ENCODE measurements around the gene NECTIN2.
"Not testable (repeated sequence)": the region's sequence is repeated elsewhere in the genome, so short reads cannot be mapped to it uniquely, and the experiment has no call there.

Gene NECTIN2

GRCh38 chr19:44850641-44851109, 4.6 kb downstream of the NECTIN2 start:
- DNase-seq (ENCODE audit: low read depth in 4 of 4, low spot score in 1 of 4) = no peak

GRCh38 chr19:44851427-44851826, 5.3 kb downstream of the NECTIN2 start:
- no peak for DNase-seq (ENCODE audit: low read depth in 4 of 4, low spot score in 1 of 4)

- DNase-seq (ENCODE audit: low read depth in 4 of 4, low spot score in 1 of 4) = no peak
Observed at GRCh38 chr19:44855606-44856005, 9.5 kb downstream of the NECTIN2 start.

GRCh38 chr19:44856421-44857083, 10.5 kb downstream of the NECTIN2 start:
- no peak for DNase-seq (ENCODE audit: low read depth in 4 of 4, low spot score in 1 of 4)

DNA sequence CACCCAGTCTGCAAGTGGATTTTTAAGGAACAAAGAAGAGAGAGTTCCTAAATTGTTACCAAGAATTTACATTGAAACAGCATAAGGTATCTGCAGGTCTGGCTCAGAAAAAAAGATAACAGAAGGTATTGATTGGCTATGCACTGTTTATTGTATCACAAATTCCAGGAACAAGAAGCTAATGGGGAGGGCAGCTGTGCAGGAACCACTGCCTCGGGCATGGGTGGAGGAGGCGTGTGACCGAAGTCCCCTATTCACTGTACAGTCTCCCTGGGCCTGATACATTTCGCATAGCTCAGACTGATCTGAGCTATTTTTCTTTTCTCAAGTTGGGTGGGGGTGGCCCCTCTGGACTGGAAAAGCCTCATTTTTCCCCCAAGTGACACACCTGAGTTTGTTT, 11.7 kb downstream of the NECTIN2 start:
- no peak for DNase-seq (ENCODE audit: low read depth in 4 of 4, low spot score in 1 of 4)

GRCh38 chr19:44861576-44861975, 15.5 kb downstream of the NECTIN2 start:
- DNase-seq (ENCODE audit: low read depth in 4 of 4, low spot score in 1 of 4) = not testable (repeated sequence)

DNA sequence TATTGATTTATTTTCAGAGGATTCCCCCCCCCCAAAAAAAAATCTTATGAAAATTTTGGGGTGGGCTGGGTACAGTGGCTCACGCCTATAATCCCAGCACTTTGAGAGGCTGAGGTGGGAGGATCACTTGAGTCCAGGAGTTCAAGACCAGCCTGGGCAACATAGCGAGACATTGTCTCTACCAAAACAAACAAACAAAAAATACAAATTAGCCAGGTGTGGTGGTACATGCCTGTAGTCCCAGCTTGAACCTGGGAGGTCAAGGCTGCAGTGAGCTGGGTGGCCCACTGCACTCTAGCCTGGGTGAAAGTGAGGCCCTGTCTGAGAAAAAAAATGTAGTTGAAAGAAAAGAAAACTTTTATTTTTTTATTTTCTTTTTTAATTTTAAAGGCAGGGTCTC, 17.9 kb downstream of the NECTIN2 start:
- no peak for DNase-seq (ENCODE audit: low read depth in 4 of 4, low spot score in 1 of 4)

GRCh38 chr19:44865196-44865767, 19.2 kb downstream of the NECTIN2 start:
- DNase-seq (ENCODE audit: low read depth in 4 of 4, low spot score in 1 of 4) = no peak

DNA sequence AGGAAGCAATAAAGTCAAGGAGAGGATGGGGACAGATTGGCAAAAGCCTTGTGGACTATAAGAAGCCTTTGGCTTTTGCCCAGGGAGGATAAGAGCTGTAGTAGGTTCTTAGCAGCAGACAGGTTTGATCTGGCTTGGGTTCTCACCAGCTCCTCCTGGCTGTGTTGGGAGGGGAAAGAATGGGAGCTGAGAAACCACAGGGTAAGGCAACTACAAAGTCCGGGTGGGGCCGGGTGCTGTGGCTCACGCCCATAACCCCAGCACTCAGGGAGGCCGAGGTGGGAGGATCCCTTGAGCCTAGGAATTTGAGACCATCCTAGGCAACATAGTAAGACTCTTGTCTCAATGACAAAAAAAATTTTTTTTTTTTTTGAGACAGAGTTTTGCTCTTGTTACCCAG, 20.6 kb downstream of the NECTIN2 start:
- DNase-seq (ENCODE audit: low read depth in 4 of 4, low spot score in 1 of 4) = no peak

- no peak for DNase-seq (ENCODE audit: low read depth in 4 of 4, low spot score in 1 of 4)
Observed at GRCh38 chr19:44867578-44867977, 21.5 kb downstream of the NECTIN2 start.

DNA sequence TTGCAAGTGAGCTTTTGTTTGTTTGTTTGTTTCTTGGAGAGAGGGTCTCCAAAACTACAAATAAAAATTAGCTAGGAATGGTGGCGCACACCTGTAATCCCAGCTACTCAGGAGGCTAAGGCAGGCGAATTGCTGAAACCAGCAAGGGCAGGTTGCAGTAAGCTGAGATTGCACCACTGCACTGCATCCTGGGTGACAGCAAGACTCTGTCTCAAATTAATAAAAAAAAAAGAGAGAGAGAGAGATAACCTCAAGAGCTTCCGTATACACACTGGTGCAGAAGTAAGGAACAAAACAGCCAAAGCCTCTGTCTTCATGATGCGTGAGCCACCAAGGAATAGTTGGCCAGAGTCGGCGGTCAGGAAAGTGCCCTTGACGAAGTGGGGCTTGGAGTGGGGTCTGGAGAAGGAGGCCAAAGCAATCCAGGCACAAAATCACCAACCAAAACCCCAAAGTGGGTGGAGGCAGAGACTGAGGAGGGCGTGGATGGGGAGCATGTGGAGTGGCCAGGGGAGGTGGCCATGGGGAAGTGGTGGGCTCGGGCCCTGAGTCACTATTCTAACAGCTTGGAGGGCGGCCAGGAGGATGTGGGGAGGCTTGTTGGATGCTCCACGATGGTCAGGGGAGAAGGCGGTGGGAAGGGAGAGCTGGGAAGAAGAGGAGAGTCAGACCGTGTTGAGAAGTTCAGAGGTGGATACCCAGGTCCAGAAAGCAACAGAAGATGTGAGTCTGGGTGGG, 23.8 kb downstream of the NECTIN2 start:
- no peak for DNase-seq (ENCODE audit: low read depth in 4 of 4, low spot score in 1 of 4)

- DNase-seq (ENCODE audit: low read depth in 4 of 4, low spot score in 1 of 4) = no peak
Observed at GRCh38 chr19:44871809-44872208, 25.7 kb downstream of the NECTIN2 start.

- no peak for DNase-seq (ENCODE audit: low read depth in 4 of 4, low spot score in 1 of 4)
Observed at GRCh38 chr19:44872661-44873060, 26.6 kb downstream of the NECTIN2 start.

- no peak for DNase-seq (ENCODE audit: low read depth in 4 of 4, low spot score in 1 of 4)
Observed at GRCh38 chr19:44874317-44874716, 28.2 kb downstream of the NECTIN2 start.

GRCh38 chr19:44875666-44876451, 29.8 kb downstream of the NECTIN2 start:
- DNase-seq (ENCODE audit: low read depth in 4 of 4, low spot score in 1 of 4) = no peak

GRCh38 chr19:44876930-44877535, 30.9 kb downstream of the NECTIN2 start:
- no peak for DNase-seq (ENCODE audit: low read depth in 4 of 4, low spot score in 1 of 4)

- no peak for DNase-seq (ENCODE audit: low read depth in 4 of 4, low spot score in 1 of 4)
Observed at GRCh38 chr19:44878120-44878865, 32.2 kb downstream of the NECTIN2 start.

GRCh38 chr19:44879309-44880065, 33.4 kb downstream of the NECTIN2 start:
- DNase-seq (ENCODE audit: low read depth in 4 of 4, low spot score in 1 of 4) = no peak

DNA sequence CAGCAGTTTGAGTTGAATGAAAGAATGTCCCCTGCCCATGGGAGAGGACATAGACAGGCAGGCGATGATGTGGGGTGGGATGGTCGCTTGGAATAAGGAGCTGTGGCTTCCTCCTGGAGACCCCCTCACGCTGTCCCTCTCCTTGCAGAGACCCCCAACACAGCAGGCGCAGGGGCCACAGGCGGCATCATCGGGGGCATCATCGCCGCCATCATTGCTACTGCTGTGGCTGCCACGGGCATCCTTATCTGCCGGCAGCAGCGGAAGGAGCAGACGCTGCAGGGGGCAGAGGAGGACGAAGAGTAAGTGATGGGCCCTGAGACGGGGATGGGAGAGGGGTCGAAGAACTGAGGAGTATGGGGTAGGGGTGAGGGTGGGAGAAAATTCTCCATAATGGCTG, 36.0 kb downstream of the NECTIN2 start:
- no peak for DNase-seq (ENCODE audit: low read depth in 4 of 4, low spot score in 1 of 4)

Data from stimulated activated CD4-positive, alpha-beta T cell treated with anti-CD3 and anti-CD28 coated beads, Interleukin-1b, Interleukin-23, amount 100 ng/mL, for 24 hours (primary cell).